ENCODE data around the gene KIF5C.
"Not testable (repeated sequence)": the region's sequence is repeated elsewhere in the genome, so short reads cannot be mapped to it uniquely, and the experiment has no call there.

Gene KIF5C

GRCh38 chr2:148966438-148966758, 91.4 kb downstream of the KIF5C start:
- FAIRE-seq = no peak

DNA sequence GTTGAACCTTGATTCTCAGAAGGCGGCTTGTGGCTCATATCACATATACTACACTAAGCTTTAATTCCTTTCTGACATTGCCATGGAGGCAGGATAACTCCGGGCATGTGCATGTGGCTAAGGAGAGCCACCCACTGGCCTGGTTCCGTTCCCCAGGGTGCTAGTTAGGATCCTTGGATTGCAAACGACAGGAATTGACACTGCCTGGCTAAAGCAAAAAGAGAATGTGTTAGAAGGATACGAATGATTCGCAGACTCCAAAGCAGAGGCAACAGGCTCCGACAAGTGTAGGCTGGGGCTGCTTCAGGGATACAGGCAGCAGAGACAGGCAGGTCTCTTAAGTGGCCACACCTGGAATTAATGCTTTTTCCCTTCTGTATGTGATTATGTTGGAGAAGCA, 92.0 kb downstream of the KIF5C start:
- no peak for FAIRE-seq

DNA sequence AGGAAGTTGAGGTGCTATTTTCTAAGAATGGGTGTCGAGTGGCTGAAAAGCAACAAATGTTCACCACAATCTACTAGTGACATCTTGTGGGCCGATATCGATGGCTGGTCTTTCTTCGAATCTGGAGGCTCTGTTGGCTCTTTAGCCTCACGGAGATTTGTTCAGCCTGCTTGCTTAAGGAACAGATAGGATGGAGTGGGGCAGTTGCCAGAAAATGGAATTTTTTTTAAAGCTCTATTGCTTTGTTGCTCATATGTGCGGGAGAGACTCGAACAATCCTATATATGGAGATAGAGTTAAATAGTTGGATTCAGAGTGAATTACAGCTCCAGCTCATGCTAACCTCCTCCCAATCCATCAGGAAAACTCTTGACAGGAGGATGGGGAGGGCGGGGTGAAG, 92.6 kb downstream of the KIF5C start:
- no peak for FAIRE-seq

DNA sequence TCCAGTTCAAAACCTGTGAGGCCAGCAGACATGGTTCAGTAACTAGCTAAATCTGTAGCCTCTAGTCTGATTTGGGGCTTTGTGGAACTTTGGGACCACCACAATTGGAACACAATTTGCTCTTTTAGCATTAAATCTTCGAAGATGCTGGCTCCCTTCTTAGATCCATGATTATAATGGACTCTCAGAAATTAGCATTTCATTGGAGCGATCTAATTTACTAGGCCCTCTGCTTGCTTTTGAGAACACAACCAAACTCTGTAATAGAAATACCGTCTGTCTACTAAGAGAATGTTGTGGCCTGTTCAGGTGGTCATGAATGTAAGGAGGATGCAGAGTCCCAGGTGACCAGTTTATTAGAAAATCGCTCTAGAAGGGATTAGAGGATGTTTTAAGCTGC, 93.3 kb downstream of the KIF5C start:
- FAIRE-seq = no peak

- FAIRE-seq = no peak
Observed at GRCh38 chr2:148968776-148969319, 93.8 kb downstream of the KIF5C start.

GRCh38 chr2:148969659-148970061, 94.6 kb downstream of the KIF5C start:
- no peak for FAIRE-seq

DNA sequence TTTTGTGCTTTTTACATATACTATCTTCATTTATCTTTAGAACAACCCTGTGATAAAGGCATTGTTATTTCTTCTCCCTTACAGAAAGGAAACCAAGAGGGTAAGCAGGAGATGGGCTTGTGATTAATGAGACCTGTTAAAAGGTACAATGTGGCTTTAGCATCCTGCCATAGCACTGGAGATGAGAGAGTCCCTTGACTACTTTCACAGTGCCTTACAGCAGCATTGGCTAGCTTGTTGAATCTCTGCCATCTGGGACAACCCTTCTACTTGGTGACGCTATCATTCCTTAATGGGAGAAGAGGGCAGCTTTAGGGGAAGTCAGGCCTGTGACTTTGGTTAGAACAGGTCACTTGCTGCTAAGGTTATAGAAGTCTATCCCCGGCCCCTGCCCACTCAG, 95.4 kb downstream of the KIF5C start:
- FAIRE-seq = no peak

- no peak for FAIRE-seq
Observed at GRCh38 chr2:148971547-148971946, 96.5 kb downstream of the KIF5C start.

GRCh38 chr2:148974095-148974494, 99.1 kb downstream of the KIF5C start:
- no peak for FAIRE-seq

- no peak for FAIRE-seq
Observed at GRCh38 chr2:148978026-148978685, 103.1 kb downstream of the KIF5C start.

GRCh38 chr2:148978706-148979105, 103.7 kb downstream of the KIF5C start:
- no peak for FAIRE-seq

GRCh38 chr2:148979164-148979918, 104.3 kb downstream of the KIF5C start:
- FAIRE-seq = no peak

DNA sequence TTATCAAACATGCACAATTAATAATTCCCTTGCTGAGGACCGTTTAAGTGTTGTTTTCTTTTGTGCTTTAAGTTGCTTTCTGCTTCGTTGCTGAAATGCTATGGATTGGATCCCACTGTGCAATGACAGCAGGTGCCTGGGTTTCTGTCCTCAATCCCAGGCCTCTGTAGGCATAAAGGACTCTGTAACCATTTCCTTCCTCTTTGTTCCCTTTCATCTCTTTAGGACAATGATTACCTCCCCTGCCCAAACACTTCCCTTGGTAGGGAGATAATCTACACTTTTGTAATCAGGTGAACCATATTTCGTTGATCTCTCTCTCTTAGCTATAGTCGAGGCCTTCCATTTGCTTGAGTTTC, 104.9 kb downstream of the KIF5C start:
- no peak for FAIRE-seq

GRCh38 chr2:148980496-148980895, 105.5 kb downstream of the KIF5C start:
- FAIRE-seq = not testable (repeated sequence)

- no peak for FAIRE-seq
Observed at GRCh38 chr2:148981324-148981723, 106.3 kb downstream of the KIF5C start.

DNA sequence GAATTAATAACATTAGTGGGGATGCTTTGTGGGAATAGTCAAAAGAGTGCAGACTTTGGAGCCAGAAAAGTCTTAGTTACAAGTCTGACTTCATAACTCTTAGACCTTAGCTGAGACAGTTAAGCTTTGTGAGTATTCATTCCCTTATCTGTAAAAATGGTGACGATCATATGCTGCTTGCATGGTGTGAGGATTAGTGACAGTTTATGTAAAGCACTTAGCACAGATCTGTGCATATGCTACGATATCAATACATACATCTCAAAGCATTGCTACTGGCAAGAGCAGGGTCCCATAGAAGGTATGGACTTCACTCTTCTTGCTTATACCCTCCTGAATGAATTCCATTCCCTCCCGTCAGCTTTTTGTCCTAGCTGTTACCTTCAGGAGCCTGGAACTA, 106.8 kb downstream of the KIF5C start:
- no peak for FAIRE-seq

DNA sequence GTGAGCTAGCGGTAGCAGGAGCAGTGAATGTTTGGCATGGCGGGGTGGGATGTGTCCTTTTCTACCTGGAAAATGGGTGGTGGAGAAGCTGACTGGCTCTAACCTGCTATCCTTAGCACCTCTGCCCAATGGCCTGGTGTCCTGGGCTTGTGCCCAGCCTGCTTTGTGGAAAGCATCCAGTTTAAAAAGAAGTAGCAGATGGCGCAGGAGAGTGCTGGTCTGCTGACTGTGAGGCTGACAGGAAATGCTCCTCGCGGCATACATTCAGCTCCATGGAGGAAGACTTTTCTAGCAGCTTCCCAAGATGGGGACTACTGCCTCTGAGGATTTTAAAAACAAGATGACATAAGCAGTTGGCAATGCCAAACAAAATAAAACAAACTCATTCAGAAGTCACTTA, 107.3 kb downstream of the KIF5C start:
- no peak for FAIRE-seq

DNA sequence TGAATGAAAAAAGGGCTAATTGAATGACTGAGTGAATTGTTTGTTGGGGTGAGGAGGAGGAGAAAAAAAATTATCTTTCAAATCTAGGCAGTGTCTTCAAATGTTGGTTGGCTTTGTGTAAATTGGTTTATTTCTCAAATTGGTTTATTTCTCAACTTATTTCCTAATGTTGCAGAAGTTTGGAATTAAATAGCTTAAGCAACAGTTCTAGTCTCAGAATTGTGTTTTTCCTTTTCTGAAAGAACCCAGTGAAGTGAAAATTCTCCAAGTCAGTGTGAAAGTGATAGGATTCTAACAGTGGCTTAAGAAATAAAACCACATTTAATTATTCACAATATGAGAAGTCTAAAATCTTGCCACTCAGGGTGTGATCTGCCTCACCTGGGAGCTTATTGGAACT, 108.9 kb downstream of the KIF5C start:
- no peak for FAIRE-seq

DNA sequence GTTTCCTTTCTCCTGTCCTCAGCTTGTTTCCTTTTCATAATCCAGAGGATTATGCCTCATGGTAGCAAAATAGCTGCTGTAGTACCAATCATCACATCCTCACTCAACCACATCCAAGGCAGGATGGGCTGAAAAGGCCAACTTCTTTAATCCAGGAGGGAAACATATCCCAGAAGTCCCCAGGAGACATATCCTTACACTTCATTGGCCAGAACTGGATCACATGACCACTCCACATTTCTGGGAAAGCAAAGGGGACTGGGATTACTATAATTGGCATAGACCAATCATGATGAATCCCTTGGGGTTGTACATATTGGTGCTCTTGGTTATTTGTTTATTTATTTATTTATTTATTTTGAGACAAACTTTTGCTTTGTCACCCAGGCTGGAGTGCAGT, 109.4 kb downstream of the KIF5C start:
- FAIRE-seq = no peak

DNA sequence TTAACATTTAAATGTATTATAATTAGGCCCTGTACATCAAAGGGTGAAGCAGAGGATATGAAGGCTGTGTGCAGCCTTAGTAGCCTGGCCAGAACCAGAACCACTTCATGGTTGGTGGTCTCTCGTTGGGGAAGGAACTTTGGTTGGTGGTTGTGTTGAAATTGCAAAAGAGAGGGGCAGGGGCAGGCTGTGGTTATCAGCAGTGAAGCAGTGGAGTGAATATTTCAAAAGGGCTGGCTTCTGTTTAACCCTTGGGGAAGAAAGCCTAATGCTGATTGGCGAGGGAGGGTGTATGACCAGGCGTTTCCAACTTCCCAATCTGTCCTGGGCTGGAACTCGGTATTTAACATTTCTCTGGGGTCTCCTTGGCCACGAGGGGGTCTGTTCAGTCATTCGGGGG, 112.3 kb downstream of the KIF5C start:
- FAIRE-seq = no peak

GRCh38 chr2:148988337-148988736, 113.3 kb downstream of the KIF5C start:
- no peak for FAIRE-seq

GRCh38 chr2:148989882-148990493, 115.0 kb downstream of the KIF5C start:
- peak; percentile 91 for FAIRE-seq

GRCh38 chr2:148990968-148991367, 115.9 kb downstream of the KIF5C start:
- FAIRE-seq = no peak

DNA sequence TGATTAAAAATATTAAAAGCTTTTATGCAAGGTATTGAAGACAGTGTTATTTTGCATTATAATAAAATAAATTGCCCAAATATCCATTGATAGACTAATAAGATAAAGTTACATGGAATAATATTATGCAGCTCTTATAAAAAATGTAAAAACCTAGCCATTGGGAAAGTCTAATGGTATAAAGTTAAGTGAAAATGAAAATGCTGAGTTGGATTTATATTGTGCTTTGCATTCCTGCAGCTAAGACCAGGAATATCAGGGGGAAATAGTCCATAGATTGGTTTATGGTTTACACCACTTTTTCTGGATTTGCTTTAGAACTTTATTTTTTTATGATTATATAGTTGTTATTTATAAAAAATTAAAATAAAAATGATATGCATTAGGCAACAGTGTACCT, 117.4 kb downstream of the KIF5C start:
- FAIRE-seq = no peak
